ENCODE data around the gene ESYT1.

DNA sequence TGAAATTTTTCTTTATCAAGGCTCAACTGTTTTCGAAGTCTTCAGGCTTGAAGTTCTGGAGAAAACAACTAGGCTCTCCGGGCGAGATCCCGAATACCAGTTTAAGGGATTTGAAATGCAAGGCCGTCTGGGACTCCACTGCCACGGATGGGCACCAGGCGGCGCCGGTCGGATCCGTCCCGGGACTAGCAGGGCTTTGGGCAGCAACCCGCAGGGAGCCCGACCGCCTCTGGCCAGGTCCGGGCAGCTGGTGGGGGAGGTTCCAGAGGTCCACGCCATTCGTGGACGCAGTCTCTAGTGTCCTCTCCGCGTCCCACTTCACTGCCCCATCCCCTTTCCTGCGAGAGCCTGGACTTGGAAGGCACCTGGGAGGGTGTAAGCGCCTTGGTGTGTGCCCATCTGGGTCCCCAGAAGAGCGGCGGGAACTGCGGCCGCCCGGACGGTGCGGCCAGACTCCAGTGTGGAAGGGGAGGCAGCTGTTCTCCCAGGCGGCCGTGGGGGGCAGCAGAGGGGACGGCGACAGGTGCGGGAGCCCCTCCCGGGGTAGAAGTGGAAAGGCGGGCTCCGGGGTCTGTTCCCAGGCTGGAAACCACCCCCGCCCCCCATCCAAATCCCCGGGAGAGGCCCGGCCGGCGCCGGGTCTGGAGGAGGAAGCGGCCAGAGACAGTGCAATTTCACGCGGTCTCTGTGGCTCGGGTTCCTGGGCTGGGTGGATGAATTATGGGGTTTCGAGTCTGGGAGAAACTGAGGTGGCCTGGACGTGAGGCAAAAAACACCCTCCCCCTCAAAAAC, 48.9 kb upstream of the ESYT1 start:
- TF ChIP-seq ZFP37 (tag by site-specific recombination; IDR thresholded peaks at IDR 0.05) (peak; percentile 95), ZNF239 (tag by site-specific recombination; IDR thresholded peaks at IDR 0.05) (no peak)
